HFF-Myc (cell line): ENCODE measurements around the gene RSF1.

Source experiments
- DNase-seq: peaks from one replicate; pipeline ENCODE4 v3.0.0-alpha.2; 2011; ENCODE audit warnings: low read depth; ENCODE audit errors: extremely low read depth
- H3K4me3 ChIP-seq: replicated peaks from 2 replicates; pipeline ENCODE4 v1.5.1; 2011; ENCODE audit warnings: low read depth, mild to moderate bottlenecking, control low read depth, low read length
- TF ChIP-seq, protein P1 (sequence below): IDR thresholded peaks from 2 replicates; pipeline ENCODE4 v1.5.1; 2012; ENCODE audit warnings: mild to moderate bottlenecking, low read depth, low read length, control low read depth; ENCODE audit errors: missing control alignments

Gene RSF1

DNA sequence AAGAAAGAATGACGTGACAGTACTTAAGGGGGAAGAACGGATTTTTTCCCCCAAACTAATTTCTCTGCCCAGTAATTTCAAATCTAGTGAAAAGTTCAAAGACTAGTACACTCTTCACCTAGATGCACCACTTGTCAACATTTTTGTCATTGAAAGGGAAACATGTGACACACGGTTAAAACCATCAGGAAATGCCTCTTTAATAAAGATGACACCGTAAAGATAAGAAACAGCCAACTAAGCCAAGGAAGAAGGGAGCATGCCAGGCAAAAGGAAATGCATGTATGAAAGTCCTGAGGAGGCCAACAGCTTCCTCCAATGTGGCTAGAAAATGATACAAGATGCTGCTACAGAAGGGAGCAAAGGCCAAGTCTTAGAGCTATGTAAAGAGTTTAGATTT lies 49.4 kb downstream of the RSF1 start:
- no peak overlapping the region for H3K4me3 ChIP-seq
- no peak for DNase-seq
- TF ChIP-seq, protein P1, sequence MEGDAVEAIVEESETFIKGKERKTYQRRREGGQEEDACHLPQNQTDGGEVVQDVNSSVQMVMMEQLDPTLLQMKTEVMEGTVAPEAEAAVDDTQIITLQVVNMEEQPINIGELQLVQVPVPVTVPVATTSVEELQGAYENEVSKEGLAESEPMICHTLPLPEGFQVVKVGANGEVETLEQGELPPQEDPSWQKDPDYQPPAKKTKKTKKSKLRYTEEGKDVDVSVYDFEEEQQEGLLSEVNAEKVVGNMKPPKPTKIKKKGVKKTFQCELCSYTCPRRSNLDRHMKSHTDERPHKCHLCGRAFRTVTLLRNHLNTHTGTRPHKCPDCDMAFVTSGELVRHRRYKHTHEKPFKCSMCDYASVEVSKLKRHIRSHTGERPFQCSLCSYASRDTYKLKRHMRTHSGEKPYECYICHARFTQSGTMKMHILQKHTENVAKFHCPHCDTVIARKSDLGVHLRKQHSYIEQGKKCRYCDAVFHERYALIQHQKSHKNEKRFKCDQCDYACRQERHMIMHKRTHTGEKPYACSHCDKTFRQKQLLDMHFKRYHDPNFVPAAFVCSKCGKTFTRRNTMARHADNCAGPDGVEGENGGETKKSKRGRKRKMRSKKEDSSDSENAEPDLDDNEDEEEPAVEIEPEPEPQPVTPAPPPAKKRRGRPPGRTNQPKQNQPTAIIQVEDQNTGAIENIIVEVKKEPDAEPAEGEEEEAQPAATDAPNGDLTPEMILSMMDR: no peak

DNA sequence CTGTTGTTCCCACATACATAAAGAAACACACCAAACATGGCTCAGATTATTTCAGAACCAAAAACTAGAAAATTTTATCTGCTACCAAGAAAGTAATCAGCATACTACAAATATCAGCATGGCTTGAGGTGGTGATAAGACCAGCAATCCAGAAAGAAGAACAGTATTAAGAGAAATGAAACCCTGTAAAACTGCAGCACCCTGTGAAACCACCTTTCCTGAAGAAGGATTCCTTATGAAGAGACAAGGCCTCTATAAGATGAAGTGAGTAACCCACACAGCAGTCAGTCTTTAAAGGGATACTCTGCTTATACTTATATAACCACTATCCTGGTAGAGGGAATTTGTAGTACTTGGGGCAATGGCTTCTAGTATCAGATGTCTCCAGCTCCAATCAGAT lies 49.9 kb downstream of the RSF1 start:
- no peak for DNase-seq
- TF ChIP-seq, protein P1: no peak
- no peak overlapping the region for H3K4me3 ChIP-seq

DNA sequence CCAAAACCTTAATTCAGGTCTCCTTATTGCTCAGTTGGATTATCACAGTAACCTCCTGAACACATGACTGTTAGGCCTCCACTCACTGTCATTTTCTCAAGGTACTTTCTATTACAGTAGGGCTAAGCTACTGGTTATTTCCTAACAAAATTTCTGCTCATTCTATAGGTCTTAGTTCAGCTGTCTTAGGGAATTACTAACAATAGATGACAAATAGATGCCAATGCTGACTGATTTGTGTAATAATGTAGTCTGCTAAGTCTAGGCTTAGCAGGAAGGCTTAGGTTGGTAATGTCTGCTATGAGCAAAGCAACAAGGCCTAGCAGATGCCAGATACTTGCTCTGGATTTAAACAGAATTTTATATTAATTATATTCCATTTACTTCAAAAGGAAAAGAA lies 58.1 kb downstream of the RSF1 start:
- TF ChIP-seq, protein P1: no peak

DNA sequence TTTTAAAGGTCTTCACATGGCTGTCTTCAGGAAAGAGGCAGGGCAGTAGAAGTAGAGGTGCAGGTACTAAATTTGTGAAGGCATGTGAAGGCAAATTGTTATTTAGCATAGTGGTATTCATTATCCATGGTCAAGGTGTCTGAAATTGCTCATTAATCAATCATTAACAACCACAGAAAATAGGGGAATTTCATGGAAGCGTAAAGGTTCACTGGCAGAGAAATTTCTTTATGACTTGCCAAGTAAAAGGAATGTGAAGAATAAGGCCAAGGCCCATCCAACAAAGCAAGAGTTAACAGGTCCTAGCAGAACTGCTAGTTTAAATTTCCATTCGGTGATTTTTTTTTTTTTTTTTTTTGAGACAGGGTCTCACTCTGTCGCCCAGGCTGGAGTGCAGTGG lies 59.0 kb downstream of the RSF1 start:
- TF ChIP-seq, protein P1: no peak
- no peak for DNase-seq
- no peak overlapping the region for H3K4me3 ChIP-seq

More for the DNA sequence above, 58.1 kb downstream of the RSF1 start:
- no peak for DNase-seq
- H3K4me3 ChIP-seq: no peak overlapping the region

DNA sequence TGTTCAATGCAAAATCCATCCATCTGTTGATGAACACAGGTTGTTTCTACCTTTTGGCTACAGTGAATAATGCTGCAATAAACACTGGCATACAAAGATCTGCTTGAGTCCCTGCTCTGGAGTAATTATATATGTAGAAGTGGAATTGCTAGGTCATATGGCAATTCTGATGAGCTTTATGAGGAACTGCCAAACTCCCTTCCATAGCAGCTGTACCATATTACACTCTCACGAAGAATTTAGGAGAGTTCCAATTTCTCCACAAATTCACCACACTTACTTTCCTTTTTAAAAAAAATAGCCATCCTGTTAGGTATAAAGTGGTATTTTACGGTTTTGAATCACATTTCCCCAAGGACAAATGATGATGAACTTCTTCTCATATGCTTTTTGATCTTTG lies 62.2 kb downstream of the RSF1 start:
- DNase-seq: no peak
- TF ChIP-seq, protein P1: no peak
- no peak overlapping the region for H3K4me3 ChIP-seq

DNA sequence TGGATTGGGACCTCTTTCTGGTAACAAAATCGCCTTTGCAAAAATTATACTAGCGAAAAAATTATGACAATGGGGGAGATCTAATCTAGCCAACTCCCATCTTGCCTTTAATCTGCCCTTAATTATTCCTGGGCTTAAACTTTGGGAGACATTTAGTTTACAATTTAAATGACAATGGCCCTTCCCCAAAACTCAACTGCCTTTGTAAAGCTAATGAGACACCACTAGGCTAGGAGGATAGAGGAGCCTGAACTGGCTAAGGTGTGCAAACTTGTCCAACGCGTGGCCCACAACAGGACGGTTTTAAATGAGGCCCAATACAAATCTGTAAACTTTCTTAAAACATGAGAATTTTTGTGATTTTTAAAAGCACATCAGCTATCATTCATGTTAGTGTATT lies 67.3 kb downstream of the RSF1 start:
- TF ChIP-seq, protein P1: no peak
- H3K4me3 ChIP-seq: no peak overlapping the region
- DNase-seq: no peak

DNA sequence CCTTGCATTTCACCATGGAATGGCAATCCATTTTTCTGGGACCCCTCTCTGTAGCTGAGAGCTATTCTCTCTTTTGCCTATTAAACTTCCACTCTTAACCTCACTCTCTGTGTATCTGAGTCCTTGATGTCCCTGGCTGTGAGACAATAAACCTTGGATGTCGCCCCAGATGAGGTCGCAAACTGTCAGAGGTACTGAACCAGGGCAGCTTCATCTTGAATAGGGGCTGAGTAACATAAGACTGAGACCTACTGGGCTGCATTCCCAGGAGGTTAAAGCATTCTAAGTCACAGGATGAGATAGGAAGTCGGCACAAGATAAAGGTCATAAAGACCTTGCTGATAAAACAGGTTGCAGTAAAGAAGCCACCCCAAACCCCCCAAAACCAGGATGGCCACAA lies 68.0 kb downstream of the RSF1 start:
- no peak for DNase-seq
- H3K4me3 ChIP-seq: no peak overlapping the region
- TF ChIP-seq, protein P1: no peak
